T-helper 1 cell treated with Interleukin-12 subunit alpha and Interleukin-12 subunit beta and Interleukin-4 antibody, amounts not matched to agents 30 ng/mL and 1 ng/mL, for 36 hours (primary cell): ENCODE measurements around the gene AMMECR1. TPM values are rescaled to one million over a fixed set of nuclear protein-coding genes. Genes with fewer than 3 reads are reported as not detected.

Experiments
- intact Hi-C: fragments of 100-400 bp; cut with micrococcal nuclease; formaldehyde crosslinking; loops from one replicate; pipeline ENCODE4 v1.15.1; 2024
- total RNA-seq: library from RNA; stranded (reverse); gene quantifications from 2 replicates; pipeline ENCODE4 v1.2.3, GENCODE V29; 2022

AMMECR1 gene
- total RNA-seq, 1 donor from 2014 or later = 11.7 TPM

- intact Hi-C loops = loop anchor here (2.0 kb wide), 1 partner anchor 43 kb away; no protein-coding TSS in a partner anchor
Observed at GRCh38 chrX:110311437-110312230, 6.3 kb downstream of the AMMECR1 start.

- intact Hi-C loops = loop anchor here (2.0 kb wide), 1 partner anchor 42 kb away; no protein-coding TSS in a partner anchor
Observed at GRCh38 chrX:110310896-110311295, 7.0 kb downstream of the AMMECR1 start.

- intact Hi-C loops = loop anchor here (2.0 kb wide), 1 partner anchor 41 kb away; no protein-coding TSS in a partner anchor
Observed at GRCh38 chrX:110310000-110310790, 7.7 kb downstream of the AMMECR1 start.

- intact Hi-C loops = no loop called here
Observed at GRCh38 chrX:110308220-110308619, 9.7 kb downstream of the AMMECR1 start.

GRCh38 chrX:110304884-110305283, 13.0 kb downstream of the AMMECR1 start:
- intact Hi-C loops = no loop called here

GRCh38 chrX:110304371-110304770, 13.5 kb downstream of the AMMECR1 start:
- intact Hi-C loops = no loop called here

- intact Hi-C loops = no loop called here
Observed at GRCh38 chrX:110302975-110303374, 14.9 kb downstream of the AMMECR1 start.

GRCh38 chrX:110301194-110301593, 16.7 kb downstream of the AMMECR1 start:
- intact Hi-C loops = no loop called here

GRCh38 chrX:110294087-110294486, 23.8 kb downstream of the AMMECR1 start:
- intact Hi-C loops = no loop called here

- intact Hi-C loops = no loop called here
Observed at GRCh38 chrX:110293658-110294057, 24.2 kb downstream of the AMMECR1 start.

GRCh38 chrX:110287605-110288004, 30.3 kb downstream of the AMMECR1 start:
- intact Hi-C loops = no loop called here

- intact Hi-C loops = no loop called here
Observed at GRCh38 chrX:110286106-110286505, 31.8 kb downstream of the AMMECR1 start.

GRCh38 chrX:110284159-110284558, 33.7 kb downstream of the AMMECR1 start:
- intact Hi-C loops = no loop called here

GRCh38 chrX:110282922-110283321, 35.0 kb downstream of the AMMECR1 start:
- intact Hi-C loops = no loop called here

GRCh38 chrX:110281377-110281776, 36.5 kb downstream of the AMMECR1 start:
- intact Hi-C loops = no loop called here

- intact Hi-C loops = no loop called here
Observed at GRCh38 chrX:110280954-110281353, 36.9 kb downstream of the AMMECR1 start.

- intact Hi-C loops = no loop called here
Observed at GRCh38 chrX:110277609-110278008, 40.3 kb downstream of the AMMECR1 start.

- intact Hi-C loops = no loop called here
Observed at GRCh38 chrX:110276778-110277177, 41.1 kb downstream of the AMMECR1 start.

- intact Hi-C loops = loop anchor here (2.0 to 5.0 kb wide), 2 partner anchors 37 to 42 kb away; no protein-coding TSS in a partner anchor
Observed at GRCh38 chrX:110268886-110269285, 49.0 kb downstream of the AMMECR1 start.

- intact Hi-C loops = loop anchor here (2.0 to 5.0 kb wide), 2 partner anchors 36 to 42 kb away; no protein-coding TSS in a partner anchor
Observed at GRCh38 chrX:110268395-110268794, 49.5 kb downstream of the AMMECR1 start.

GRCh38 chrX:110267874-110268273, 50.0 kb downstream of the AMMECR1 start:
- intact Hi-C loops = loop anchor here (2.0 to 5.0 kb wide), 2 partner anchors 36 to 43 kb away; no protein-coding TSS in a partner anchor

- intact Hi-C loops = loop anchor here (5.0 kb wide), 1 partner anchor 33 kb away; no protein-coding TSS in a partner anchor
Observed at GRCh38 chrX:110265661-110266060, 52.2 kb downstream of the AMMECR1 start.
